Retinal pigment epithelial cell (primary cell): ENCODE results near the gene LSM6.

Source experiments
- DNase-seq: peaks from one replicate; pipeline ENCODE4 v3.0.0-alpha.2; 2010; ENCODE audit warnings: low read depth
- H3K4me3 ChIP-seq: 2 replicates; pipeline ENCODE4 v1.5.1; 2011; ENCODE audit warnings: mild to moderate bottlenecking, low read length, control low read depth, moderate library complexity
- CTCF ChIP-seq: conservative IDR thresholded peaks from 2 replicates; pipeline ENCODE4 v1.5.1; 2011; ENCODE audit warnings: low read depth, low read length, control low read depth, inconsistent platforms

The LSM6 gene

GRCh38 chr4:146207410-146207809 lies 31.9 kb downstream of the LSM6 start:
- TF ChIP-seq CTCF, result no peak
- DNase-seq, result no peak
- no peak overlapping the region for H3K4me3 ChIP-seq

- no peak for TF ChIP-seq CTCF
- no peak for DNase-seq
- no peak overlapping the region for H3K4me3 ChIP-seq
Measured at GRCh38 chr4:146210890-146211289, 35.4 kb downstream of the LSM6 start.

- no peak overlapping the region for H3K4me3 ChIP-seq
- DNase-seq, result no peak
- no peak for TF ChIP-seq CTCF
Measured at GRCh38 chr4:146211440-146211839, 35.9 kb downstream of the LSM6 start.

GRCh38 chr4:146212781-146213180 lies 37.3 kb downstream of the LSM6 start:
- DNase-seq, result no peak
- TF ChIP-seq CTCF, result no peak
- no peak overlapping the region for H3K4me3 ChIP-seq

- DNase-seq, result no peak
- no peak for TF ChIP-seq CTCF
- no peak within 1 kb of the TSS for H3K4me3 ChIP-seq
Measured at GRCh38 chr4:146214238-146214637, 38.7 kb downstream of the LSM6 start, which contains the start of gene REELD1. TSS of gene REELD1 (plus strand) at chr4:146214538. CDS start at chr4:146216953, 2,415 bp downstream.

GRCh38 chr4:146222313-146222712 lies 46.8 kb downstream of the LSM6 start:
- DNase-seq, result no peak
- H3K4me3 ChIP-seq, result no peak overlapping the region
- TF ChIP-seq CTCF, result no peak

- H3K4me3 ChIP-seq, result no peak overlapping the region
- no peak for DNase-seq
Measured at GRCh38 chr4:146224326-146224966, 48.9 kb downstream of the LSM6 start.

More at GRCh38 chr4:146224326-146224966, 48.9 kb downstream of the LSM6 start:
- no peak for TF ChIP-seq CTCF
